LNCaP clone FGC (cell line): ENCODE measurements around the gene CKLF.

Experiments used
- DNase-seq: peaks from one replicate; pipeline ENCODE4 v3.0.0-alpha.2; 2011; ENCODE audit warnings: low read depth
- H3K4me3 ChIP-seq: 2 replicates; pipeline ENCODE4 v1.5.1; 2011; ENCODE audit warnings: mild to moderate bottlenecking, low read depth, low read length, control low read depth
- TF ChIP-seq, protein P1 (sequence below): IDR thresholded peaks from 2 replicates; pipeline ENCODE4 v1.5.1; 2012; ENCODE audit warnings: mild to moderate bottlenecking; ENCODE audit not compliant: control insufficient read depth, insufficient read depth; ENCODE audit errors: extremely low read depth

CKLF gene

DNA sequence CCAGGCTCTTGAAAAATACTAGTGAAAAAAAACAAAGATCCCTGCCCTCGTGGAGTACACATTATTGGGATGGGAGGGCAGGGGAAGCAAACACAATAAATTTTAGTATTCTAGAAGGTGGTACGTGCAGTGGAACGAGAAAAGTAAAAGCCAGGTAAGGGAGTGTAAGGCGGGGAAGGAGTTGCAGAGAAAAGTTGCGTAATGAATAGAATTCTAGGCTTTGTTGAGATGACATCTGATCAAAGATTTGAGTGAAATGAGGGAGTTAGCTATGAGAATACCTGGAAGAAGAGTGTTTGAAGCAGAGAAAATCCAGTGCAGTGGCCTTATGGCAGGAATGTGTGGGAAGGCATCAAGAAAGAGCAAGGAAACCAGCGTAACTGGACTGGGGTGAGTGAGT is 2.1 kb downstream of the CKLF start:
- DNase-seq: no peak
- TF ChIP-seq, protein P1, sequence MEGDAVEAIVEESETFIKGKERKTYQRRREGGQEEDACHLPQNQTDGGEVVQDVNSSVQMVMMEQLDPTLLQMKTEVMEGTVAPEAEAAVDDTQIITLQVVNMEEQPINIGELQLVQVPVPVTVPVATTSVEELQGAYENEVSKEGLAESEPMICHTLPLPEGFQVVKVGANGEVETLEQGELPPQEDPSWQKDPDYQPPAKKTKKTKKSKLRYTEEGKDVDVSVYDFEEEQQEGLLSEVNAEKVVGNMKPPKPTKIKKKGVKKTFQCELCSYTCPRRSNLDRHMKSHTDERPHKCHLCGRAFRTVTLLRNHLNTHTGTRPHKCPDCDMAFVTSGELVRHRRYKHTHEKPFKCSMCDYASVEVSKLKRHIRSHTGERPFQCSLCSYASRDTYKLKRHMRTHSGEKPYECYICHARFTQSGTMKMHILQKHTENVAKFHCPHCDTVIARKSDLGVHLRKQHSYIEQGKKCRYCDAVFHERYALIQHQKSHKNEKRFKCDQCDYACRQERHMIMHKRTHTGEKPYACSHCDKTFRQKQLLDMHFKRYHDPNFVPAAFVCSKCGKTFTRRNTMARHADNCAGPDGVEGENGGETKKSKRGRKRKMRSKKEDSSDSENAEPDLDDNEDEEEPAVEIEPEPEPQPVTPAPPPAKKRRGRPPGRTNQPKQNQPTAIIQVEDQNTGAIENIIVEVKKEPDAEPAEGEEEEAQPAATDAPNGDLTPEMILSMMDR: no peak
- no peak overlapping the region for H3K4me3 ChIP-seq

GRCh38 chr16:66560107-66560506 is 7.7 kb downstream of the CKLF start:
- no peak for DNase-seq
- no peak overlapping the region for H3K4me3 ChIP-seq
- TF ChIP-seq, protein P1: no peak

DNA sequence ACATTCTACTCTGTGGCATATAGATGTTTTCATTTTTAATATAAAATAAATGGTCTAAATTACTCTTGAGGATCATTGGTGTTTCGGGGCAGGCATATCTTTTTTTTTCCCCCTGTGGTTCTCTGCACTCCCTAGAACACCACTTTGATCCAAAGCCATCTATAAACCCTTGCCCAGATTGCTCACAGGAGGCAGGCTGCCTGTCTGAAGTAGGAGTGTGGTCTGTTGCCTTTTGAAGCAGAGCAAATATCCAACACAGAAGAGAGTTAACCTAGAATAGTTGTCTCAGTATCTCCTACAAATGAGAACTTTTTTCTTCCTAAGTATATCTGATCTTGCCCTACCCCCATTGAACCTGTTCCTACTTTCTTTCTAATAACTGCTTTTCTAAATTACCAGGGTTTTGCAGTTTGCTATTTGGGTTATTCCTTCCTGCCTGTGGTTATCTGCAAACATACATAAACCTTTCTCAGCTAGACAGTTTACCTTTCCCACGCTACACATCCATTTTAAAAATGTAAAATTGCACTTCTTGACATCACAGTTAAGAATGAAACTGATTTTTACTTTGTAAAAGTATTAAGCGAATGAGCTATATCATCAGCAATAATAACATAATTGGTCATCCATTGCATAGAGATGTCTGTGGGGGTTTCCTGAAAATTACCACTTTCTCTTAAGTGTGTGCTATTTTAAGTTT is 9.2 kb downstream of the CKLF start:
- no peak overlapping the region for H3K4me3 ChIP-seq
- DNase-seq: no peak
- TF ChIP-seq, protein P1: no peak

DNA sequence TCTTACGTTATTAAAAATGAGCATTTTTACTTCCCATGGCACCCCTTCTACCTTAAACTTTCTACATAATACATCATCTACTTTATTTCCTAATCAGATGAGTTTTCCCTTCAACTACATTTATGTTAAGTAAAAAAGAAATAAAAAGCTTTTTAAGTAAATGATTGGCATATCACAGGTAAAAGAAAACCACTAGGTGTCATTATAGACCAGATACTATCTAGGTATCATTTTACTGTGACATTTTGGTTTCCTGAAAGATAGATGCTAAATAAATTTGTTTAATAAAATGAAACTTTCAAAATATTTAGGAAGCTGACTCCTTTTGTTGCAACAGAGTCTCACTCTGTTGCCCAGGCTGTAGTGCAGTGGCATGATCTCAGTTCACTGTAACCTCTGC is 10.0 kb downstream of the CKLF start:
- H3K4me3 ChIP-seq: no peak overlapping the region
- TF ChIP-seq, protein P1: no peak
- DNase-seq: no peak

GRCh38 chr16:66562986-66563385 is 10.6 kb downstream of the CKLF start:
- no peak for DNase-seq
- no peak overlapping the region for H3K4me3 ChIP-seq
- TF ChIP-seq, protein P1: no peak

DNA sequence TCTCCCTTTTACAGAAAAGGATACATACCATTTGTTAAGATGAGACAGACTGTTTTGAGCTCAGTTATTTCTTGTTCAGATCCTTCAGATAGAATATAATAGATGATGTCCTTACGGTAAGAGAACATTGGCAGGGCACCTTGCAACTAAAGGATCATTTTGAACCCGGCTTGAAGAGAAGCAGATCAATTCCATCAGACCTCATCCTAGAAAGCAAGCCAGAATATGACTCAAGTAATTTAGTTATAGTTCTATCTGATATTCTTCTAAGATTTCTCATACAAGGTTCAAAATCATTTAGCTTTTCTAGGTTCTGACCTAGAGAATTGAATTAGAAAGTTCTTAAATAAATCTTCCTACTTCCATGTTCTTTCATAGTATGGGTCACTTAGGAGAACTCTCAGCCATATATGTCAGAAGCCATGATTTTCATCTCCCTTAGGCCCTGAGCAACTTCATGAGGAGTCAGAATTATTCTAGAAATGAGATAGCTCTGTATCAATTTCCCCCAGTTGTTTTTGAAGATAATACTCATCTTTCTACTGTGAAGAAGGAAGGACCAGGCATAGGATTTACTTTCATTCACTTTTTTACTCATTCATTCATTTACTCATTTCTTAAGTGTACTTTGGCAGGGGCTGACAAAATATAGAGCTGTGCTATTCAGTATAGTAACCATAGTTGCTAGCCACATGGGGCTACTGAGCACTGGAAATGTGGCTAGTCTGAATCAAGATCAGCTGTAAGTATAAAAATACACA is 11.4 kb downstream of the CKLF start:
- no peak for DNase-seq
- TF ChIP-seq, protein P1: no peak

More for the DNA sequence above, 11.4 kb downstream of the CKLF start:
- no peak overlapping the region for H3K4me3 ChIP-seq
